Stimulated activated CD8-positive, alpha-beta memory T cell treated with anti-CD3 and anti-CD28 coated beads, Interleukin-7, amount 100 ng/mL, for 24 hours (primary cell): ENCODE results near the gene RP9.

Experiments used
- DNase-seq: peaks from one replicate; pipeline ENCODE4 v3.0.0-alpha.2; 2020; ENCODE audit warnings: low read depth

The RP9 gene, protein sequence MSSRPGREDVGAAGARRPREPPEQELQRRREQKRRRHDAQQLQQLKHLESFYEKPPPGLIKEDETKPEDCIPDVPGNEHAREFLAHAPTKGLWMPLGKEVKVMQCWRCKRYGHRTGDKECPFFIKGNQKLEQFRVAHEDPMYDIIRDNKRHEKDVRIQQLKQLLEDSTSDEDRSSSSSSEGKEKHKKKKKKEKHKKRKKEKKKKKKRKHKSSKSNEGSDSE

DNA sequence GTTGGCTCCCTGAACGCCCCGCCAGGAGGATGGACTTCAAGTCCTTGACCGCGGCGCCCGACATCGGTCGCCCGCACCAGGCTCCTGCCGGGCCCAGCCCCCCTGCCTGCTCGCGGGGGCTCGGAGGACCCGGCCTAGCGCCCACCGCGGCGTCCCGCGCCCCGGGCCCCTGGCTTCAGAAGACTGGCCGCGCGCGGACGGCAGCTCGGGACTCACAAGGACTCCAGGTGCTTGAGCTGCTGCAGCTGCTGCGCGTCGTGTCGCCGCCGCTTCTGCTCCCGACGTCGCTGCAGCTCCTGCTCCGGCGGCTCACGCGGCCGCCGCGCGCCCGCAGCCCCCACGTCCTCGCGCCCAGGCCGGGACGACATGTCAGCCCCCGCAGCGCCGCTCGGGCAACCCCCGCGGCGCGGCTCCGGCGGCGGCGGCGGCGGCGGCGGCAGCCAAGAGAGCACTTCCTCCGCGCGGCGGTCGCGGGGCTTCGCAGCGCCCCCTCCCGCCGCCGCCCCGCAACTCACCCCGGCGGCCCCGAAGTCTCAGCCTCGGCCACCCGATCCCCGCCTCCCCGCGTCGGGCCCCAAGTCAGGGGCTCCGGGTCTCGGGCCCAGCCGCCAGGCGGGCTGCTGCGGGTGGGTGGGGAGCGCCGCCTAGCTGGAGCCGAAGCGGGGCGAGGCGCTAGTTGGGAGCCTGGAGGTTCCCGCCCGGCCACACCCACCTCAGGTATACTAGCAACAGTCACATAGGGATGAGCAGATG, at the start of gene RP9:
TSS of gene RP9 (minus strand) at position 400 of the 753 bp plus-strand sequence. CDS start at position 368, 32 bp downstream.
- peak; percentile 52 for DNase-seq

DNA sequence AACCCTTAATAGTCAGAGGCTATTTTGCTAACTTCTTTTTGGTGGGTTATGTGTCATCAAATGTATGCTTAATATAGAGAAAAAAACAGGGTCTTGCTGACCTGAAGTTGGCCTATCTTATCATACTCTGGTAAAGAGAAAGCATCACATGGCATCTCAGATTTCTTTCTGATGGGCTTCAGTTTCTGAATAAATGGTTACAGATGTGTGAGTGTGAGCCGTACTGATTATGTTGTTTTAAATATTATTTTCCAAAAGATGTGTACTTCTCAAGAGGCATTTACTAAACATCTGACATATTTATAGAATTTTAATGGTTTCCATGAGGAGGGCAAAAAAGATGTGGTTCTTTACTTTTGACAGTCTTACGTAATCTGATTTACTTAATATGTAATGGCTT, 48.6 kb upstream of the RP9 start:
- DNase-seq: no peak

DNA sequence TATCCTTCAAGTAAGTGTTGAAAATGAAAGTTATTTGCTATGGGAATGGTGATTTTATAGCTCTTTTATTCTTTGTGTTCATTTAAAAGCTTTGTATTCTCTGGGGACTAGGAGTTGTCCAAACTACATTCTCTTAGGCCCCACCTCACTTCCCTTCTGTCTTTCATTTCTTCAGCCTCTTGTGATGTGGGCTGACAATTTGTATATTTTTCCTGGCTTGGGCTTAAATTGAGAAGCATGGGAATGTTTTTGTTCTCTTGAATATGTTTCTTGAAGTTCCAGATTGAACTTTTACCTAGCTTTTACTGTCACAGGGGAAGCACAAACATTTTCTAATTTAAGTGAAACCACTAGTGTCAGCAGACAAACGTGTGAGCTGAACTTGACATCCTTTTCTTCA, 48.1 kb upstream of the RP9 start:
- no peak for DNase-seq

DNA sequence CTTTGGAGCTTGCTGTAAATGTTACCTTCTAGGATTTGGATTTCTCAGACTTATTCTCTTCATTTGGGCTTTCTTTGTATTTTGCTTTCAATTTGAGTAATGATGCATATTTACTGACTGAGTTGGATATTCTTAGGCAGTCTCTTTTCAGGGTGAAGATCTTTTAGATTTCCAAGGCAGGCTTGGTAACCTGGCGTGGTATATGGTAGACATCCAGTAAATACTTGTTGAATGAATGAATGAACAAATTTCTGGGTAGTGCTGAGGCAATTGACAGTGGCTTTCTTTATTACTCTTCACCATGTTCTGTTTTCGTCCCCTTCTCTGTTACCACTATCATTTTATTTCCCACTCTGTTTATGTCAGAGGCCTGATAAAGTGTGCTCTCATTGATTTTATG, 47.2 kb upstream of the RP9 start:
- DNase-seq: no peak

DNA sequence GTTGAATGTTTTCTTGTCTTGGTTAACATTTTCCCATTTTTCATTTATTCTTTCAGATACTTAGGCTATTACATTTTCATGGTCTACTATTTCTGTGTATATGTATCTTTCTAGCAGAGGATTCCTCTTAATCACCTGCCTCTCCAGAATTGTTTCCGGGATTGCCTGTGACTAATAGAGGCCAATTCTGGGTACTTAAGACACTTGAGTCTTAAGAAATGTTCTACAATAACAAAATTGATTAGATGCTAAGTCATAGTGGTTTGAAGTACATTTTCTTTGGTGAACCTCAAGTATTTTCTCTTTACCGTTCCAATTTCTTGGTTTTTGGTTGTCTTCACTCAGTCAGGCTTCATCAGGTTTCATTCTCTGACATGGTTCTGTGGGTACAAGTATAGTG, 46.6 kb upstream of the RP9 start:
- no peak for DNase-seq

DNA sequence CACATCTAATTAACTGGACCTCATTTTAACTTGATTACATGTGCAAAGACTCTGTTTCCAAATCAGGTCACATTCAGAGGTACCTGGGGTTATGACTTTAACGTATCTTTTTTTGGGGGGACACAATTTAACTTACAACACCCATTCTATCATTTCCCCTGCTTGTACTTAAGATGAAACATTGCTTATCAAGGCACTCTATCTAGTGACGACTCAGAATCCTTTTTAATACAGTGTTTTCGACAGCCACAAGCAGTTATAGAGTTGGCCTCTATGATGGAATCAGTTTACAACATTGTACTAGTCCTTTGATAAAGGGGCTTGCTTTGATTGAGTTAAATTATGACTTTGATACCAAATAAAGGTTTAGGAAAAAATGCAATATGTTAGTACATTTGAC, 42.9 kb upstream of the RP9 start:
- no peak for DNase-seq

DNA sequence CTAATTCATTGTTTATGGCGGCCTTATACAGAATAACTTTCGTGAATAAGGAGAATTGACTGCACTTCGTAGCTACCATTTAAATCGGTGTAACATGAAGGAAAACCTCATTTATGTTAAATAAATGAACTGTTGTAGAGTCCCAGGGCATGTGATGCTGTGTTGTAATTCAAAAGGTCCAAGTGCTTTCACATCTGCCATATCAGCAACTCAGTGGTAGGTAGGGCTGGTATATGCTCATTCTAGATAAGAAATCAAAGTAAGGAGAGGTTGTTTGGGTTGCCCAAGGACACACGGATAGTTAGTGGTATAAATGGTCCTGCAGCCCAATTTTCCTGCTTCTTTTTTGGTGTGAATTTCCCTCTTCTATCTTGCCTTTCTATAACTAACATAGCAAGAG, 36.0 kb upstream of the RP9 start:
- DNase-seq: no peak

DNA sequence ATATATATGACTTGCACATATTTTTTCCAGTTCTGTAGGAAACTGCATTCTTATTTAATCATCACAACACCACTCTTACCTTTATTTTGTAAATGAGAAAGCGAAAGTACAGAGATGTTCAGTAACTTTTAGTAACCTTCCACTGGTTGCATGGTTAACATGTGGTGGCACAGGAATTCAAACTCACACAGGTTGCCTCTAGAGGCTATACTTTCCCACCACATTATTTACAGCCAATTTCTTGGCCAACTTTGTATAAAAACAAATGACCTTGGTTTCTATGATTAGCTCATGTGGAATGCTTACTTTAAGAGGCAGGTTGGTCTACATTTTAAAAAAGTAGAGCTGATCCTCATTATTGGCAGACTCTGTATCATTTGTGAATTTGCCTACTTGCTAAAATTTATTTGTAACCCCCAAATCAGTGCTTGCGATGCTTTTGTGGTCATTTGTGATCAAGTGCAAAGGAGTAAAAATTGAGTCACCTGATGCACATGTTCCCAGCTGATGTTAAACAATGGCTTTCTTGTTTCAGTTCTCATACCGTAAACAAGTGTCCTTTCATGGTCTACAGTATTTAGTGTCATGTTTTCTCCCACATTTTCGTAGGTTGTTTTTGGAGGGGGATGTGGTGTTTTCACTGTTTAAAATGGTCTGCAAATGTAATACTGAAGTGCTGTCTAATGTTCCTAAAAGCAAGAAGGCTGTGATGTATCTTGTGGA, 35.0 kb upstream of the RP9 start:
- no peak for DNase-seq

DNA sequence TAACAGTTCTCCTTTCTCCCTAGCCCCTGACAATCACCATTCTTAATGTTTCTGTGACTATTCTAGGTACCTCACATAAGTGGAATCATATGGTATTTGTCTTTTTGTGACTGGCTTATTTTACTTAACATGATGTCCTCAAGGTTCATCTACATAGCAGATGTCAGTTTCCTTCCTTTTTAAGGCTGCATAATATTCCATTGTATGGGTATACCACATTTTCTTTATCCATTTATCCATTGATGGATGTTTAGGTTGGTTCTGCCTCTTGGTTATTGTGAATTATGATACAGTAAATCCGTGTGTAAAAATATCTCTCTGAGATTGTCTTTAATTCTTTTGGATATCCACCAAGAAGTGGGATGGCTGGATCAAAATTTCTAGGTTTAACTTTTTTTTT, 33.4 kb upstream of the RP9 start:
- DNase-seq: no peak

DNA sequence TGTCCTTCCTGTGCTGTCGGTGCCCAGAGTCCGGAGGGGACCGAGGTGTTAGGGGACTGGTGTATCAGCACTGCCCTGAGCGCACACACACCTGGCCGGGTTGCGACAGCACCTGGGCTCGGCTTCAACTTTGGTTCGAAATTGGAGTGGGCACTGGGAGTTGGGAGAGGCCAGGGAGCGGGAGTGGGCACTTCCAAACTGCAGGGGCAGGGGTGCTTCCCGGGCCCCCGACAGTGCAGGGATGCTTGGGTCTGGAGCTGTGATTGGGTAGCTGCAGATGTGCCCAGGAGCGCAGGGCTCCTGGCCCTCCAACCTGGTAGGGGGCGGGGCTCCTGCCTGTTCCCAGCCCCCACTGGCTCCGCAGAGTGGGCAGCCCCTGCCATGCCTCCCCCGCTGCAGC, 27.9 kb upstream of the RP9 start:
- DNase-seq: no peak

DNA sequence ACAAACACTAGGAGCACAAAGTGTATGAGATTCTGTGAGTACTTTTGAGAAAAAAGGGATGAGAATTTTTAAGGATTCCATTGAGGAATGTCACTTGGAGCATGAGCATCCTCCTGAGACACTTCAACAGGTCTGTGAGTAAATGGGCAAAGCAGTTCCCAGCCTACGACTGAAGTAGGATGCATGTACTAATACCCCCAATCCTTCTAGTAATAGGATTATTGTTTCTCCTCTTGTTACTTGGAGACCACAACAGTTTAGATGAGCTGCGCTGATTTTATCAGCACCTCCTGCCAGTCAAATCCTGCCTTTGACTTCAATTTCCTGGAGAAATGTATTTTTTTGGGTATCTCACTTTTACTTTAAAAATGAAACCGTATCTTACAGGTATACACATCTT, 21.0 kb upstream of the RP9 start:
- no peak for DNase-seq

DNA sequence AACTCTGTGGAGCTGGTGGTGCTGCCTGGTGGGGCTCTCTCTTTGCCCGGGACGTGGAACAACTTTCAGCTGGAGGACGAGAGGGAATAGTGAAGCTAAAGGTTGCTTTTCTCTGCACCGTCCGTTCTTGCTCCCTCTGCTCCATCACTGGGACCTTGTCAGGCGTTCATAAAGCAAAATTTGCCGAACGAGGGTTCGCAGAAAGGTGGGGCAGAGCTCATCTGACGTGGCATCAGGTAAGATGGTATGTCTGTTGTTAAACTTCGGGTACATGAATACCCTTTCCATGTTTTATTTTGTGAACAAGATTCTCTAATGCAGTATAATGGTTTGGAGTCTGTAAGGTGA, 20.6 kb upstream of the RP9 start:
- DNase-seq: no peak

DNA sequence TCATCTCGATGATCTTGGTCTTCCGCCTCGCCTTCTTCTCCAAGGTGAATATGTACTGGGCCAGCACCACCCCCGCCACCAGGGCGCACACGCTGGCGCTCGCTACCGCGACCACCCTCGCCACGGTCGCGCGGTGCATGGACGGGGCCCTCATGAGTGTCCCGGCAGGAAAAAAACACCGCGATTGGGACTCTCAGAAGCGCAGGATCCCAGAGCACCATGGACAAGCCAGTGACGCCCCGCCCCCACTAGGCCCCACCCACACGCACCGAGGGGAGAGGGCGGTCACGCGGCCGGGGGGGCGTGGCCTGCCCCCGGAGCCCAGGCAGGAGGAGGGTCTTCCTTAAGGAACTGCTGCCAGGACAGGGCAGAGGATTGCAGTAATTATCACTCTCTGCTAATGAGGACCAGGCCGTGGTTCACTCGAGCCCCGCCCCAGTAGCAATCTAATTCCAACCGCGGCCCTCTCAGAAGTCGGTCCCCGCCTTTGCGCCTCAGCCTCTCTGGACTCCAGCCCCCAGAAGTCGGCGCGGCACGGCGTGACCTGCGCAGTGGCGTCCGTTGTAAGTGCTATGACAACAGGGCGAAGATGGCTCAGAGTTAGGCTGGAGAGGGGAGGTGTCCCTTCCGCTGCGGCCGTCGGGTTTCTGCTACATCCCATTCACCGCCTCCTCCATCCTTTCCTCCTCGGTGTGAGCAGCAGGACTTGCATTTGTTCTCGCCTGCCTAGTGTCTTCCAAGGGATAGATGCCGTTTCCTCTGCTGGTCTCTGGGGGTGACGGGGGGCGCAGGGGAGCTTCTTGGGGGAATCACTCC, 20.0 kb upstream of the RP9 start, which contains the start of gene BBS9:
TSS of gene BBS9 (plus strand) at position 575 of the 816 bp plus-strand sequence. CDS start 16,689 bp downstream, outside the sequence.
- peak; percentile 84 for DNase-seq

DNA sequence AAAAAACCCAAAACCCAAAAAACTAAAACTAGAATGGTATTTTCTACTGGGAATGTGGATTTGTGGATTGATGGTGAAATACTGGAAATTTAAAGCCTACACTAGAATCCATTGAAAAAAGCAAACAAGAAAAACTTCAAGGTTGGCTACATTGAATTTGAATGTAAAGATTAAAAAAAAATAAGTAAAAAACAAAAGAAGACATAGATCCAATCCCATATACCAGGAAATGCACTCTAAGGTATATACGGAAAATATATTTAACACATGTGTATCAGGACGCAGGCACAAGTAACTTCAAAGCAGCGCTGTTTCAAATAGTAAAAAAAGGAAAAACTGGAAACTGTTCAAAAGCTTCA, 19.4 kb upstream of the RP9 start:
- DNase-seq: no peak

DNA sequence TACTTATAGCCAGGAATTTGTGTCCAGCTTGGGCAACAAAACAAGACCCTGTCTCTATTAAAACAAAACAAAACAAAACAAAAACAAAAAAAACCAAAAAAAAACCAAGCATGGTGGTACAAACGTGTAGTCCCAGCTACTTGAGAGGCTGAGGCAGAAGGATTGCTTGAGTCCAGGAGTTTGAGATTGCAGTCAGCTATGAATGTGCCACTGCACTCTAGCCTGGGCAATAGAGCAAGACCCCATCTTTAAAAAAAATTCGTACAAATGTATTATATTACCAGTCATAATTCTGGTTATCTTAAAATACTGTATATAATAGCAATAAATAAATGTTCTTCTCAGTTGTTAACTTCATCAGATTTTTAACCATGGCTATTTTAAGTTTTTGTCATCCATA, 17.9 kb upstream of the RP9 start:
- DNase-seq: no peak

DNA sequence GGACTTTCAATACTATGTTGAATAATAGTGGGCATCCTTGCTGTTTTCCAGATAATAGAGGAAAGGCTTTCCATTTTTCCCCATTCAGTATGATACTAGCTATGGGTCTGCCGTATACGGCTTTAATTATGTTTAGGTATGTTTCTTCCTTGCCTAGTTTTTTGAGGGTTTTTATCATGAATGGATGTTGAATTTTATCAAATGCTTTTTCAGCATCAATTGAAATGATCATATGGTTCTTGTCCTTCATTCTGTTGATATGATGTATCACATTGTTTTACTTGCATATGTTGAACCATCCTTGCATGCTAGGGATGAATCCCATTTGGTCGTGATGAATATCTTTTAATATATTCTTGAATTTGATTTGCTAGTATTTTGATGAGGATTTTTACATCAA, 9.2 kb upstream of the RP9 start:
- no peak for DNase-seq

DNA sequence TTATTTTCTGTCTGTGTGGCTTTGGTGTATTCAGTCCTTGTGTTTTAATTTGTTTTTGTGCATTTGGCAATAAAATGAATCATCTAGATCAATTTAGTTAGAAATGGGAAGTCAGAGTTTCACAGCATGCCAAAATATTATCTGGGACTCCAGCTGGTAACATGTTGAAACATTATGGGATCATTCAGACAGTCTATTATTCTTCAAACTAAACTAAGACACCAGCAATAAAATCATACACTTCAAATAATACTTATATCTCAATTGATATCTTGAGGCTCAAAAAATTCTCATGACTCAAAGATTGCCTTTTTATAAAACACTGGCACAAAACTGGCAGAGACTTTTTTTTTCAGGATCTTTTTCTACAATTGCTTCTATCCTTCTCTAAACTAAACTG, 5.8 kb upstream of the RP9 start:
- no peak for DNase-seq

DNA sequence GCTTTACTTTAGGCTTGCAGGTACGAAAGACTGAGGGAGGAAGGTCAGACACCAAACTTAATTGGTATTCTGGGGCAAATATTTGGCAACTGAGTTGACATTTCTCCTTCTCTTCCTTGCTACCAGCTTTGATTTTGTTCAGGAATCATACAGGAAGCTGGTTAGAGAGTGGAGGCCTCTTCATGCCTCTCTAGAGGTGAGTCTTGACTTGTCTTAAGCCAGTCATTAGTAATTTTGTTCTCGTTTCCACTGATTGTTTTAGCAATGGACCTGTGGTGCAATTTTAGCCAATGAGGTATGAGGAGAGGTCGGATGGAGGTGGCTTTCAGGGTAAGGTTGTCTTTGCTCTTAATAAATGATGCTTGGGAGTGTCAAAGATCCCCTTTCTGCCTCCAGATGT, 2.4 kb upstream of the RP9 start:
- no peak for DNase-seq

DNA sequence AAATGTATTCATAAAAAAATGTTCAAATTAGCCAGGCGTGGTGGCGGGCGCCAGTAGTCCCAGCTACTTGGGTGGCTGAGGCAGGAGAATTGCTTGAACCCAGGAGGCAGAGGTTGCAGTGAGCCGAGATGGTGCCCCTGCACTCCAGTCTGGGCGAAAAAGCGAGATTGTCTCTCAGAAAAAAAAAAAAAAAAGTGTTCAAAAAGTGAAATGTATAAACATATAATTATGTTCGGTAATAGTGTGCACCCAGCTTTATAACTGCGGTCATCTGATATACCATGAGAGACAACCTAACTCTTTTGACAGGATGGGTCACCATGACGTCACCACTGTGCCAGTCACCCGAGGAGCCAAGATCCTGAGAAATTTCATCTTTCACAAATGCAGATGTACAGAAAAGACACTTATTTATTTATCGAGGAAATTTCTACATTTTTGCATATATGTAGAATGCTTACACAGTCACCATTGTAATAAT, 594 bp upstream of the RP9 start:
- DNase-seq: no peak

DNA sequence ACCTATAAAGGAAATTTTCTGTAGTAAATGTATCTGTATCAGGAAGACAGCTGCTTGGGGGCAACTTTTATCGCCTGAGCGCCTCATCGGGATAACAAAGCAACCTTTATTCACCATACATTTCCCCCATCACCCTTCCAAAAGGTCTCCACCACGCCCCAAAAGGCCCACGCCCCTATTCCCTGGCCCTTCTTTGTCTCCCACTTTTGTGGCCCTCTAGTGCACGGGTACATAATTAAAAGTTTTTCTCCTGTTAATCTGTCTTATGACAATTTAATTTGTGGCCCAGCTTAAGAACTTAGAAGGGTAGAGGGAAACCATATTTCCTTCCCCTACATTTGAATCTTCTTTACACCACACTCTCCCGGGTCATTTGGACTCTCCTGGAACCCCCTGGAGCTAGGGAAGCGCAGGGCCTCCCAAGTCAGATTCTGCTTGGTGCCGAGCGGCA, 625 bp downstream of the RP9 start:
- no peak for DNase-seq

DNA sequence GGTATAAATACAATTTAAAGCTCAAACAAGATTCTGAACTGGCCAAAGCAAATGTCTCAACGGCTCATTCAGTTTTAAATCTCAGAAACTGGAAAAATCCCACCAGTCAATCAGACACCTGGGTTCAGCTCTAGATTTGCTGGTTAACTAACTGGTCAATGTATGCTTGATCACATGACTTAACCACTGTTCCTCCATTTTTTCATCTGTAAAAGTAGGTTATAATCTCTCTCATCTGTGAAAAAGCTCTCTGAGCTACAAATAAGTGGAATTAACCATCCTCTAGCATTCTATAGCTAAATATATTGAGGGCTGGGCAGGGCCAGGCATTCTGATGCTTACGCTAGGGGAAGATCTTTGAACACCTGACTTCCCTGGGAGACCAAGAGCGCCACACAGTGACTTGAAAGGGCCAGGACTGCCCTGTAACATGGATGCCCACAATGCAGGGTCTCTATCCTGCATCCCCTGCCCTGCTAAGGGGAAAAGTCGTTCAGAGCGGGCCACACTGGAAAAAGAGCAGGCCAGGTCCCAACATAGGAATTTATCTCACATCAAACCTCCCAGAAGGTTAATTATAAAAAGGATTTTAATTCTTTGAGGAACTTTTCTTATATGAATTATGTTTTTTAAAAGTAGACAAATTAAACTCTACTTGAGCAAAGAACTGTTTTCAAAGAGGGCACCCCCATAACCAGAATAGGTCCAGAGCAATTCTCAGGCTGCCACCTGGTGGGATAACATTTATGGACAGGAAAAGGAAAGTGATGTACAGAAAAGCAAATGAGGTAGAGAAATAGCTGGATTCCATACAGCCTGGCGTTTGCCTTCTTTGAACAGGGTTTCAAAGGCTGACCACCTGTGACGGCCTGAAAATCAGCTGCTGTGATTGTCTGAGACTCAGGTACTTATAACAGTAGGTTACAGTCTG, 1.8 kb downstream of the RP9 start:
- DNase-seq: no peak
